HCT116 (cell line): ENCODE results near the gene HIGD2B. TPM values are rescaled to one million over a fixed set of nuclear protein-coding genes. Genes with fewer than 3 reads are reported as not detected.
A peak's percentile ranks its signal among the peaks of the same experiment; 100 is the strongest.

Experiments used
- ATAC-seq: fragments of 200-7000 bp; cut with Tn5 transposase; 2 replicates; pipeline ENCODE4 v1.9.1; 2020; ENCODE audit warnings: mild to moderate bottlenecking, moderate library complexity
- BruUV-seq: library from RNA; stranded (reverse); fragments of 400-500 nt; replicated peaks from 2 replicates; lab custom pipeline; 2021; lab: Mats Ljungman, UMichigan
- CTCF ChIA-PET: fragments of 300-600 bp; sonication (Branson Sonifier 250); formaldehyde crosslinking; loops from one replicate; lab custom pipeline; 2021; ENCODE audit warnings: antibody characterized with exemption; lab: Charles Lee
- POLR2A ChIA-PET: fragments of 300-600, 350-600 bp; sonication (Branson Sonifier 250); formaldehyde crosslinking; loops from one replicate; lab custom pipeline; 2021; ENCODE audit warnings: antibody characterized with exemption; lab: Charles Lee
- RAD21 ChIA-PET, 2 experiments: fragments of 300-600 bp; sonication (Branson Sonifier 250); formaldehyde crosslinking; loops; one replicate each; lab custom pipeline; 2023; ENCODE audit warnings: low total read pairs in 2 of 2; ENCODE audit not compliant: uncharacterized antibody in 2 of 2, unreplicated experiment in 2 of 2, low non-redundant PET in 1 of 2; lab: Charles Lee
- DNase-seq: peaks from one replicate; pipeline ENCODE4 v3.0.0-alpha.2; 2010; ENCODE audit warnings: low read depth, low spot score
- H2AFZ ChIP-seq: fragments of 200-600 bp; shearing (Covaris generic), sonication (generic); 2 replicates; pipeline ENCODE4 v1.6.1; 2017; ENCODE audit warnings: low read depth, mixed run types, mixed read lengths, antibody characterized with exemption, low read length; ENCODE audit not compliant: poor library complexity, severe bottlenecking
- H3K27ac ChIP-seq: 2 replicates; pipeline ENCODE4 v1.5.1; 2012; ENCODE audit warnings: low read depth, low read length
- H3K27me3 ChIP-seq: fragments of 200-600 bp; sonication (generic); 2 replicates; pipeline ENCODE4 v1.6.1; 2016; ENCODE audit warnings: mixed run types, low read length, mixed read lengths; ENCODE audit not compliant: insufficient read depth
- H3K36me3 ChIP-seq, 2 experiments: fragments of 200-500 bp in 1 of 2; fragments of 200-600 bp in 1 of 2; sonication (Bioruptor generic) in 1 of 2; sonication (generic) in 1 of 2; 2 replicates each; pipeline versions ENCODE4 v1.5.1 to v1.6.1; 2014 to 2016; ENCODE audit warnings: low read length in 2 of 2, inconsistent platforms in 1 of 2, mixed read lengths in 1 of 2, mixed run types in 1 of 2; ENCODE audit not compliant: insufficient read depth in 2 of 2, control insufficient read depth in 1 of 2
- H3K4me1 ChIP-seq, 2 experiments: fragments of 200-600 bp in 1 of 2; sonication (generic) in 1 of 2; 2 replicates each; pipeline versions ENCODE4 v1.5.1 to v1.6.1; 2012 to 2017; ENCODE audit warnings: low read length in 2 of 2, inconsistent platforms in 1 of 2, mild to moderate bottlenecking in 1 of 2, mixed read lengths in 1 of 2, mixed run types in 1 of 2, moderate library complexity in 1 of 2; ENCODE audit not compliant: insufficient read depth in 2 of 2, control insufficient read depth in 1 of 2
- H3K4me2 ChIP-seq: fragments of 200-600 bp; sonication (generic); 2 replicates; pipeline ENCODE4 v1.6.1; 2017; ENCODE audit warnings: mixed run types, low read length, mixed read lengths
- H3K4me3 ChIP-seq, 2 experiments: fragments of 200-600 bp in 1 of 2; sonication (generic) in 1 of 2; replicated peaks in 1 of 2; 2 replicates each; pipeline ENCODE4 v1.5.1; 2011 to 2016; ENCODE audit warnings: low read length in 2 of 2, control low read depth in 1 of 2, low read depth in 1 of 2, mild to moderate bottlenecking in 1 of 2, mixed read lengths in 1 of 2, mixed run types in 1 of 2
- H3K79me2 ChIP-seq: fragments of 200-600 bp; sonication (generic); 2 replicates; pipeline ENCODE4 v1.6.1; 2017; ENCODE audit warnings: mild to moderate bottlenecking, mixed run types, low read length, moderate library complexity, mixed read lengths; ENCODE audit not compliant: insufficient read depth
- H3K9ac ChIP-seq: fragments of 200-600 bp; sonication (generic); 2 replicates; pipeline ENCODE4 v1.6.1; 2016; ENCODE audit warnings: low read length, mixed read lengths
- H3K9me2 ChIP-seq: fragments of 200-600 bp; sonication (generic), shearing (Covaris generic); 2 replicates; pipeline ENCODE4 v1.6.1; 2017; ENCODE audit warnings: mixed run types, mild to moderate bottlenecking, moderate library complexity; ENCODE audit not compliant: insufficient read depth
- H3K9me3 ChIP-seq, 2 experiments: fragments of 200-500 bp in 1 of 2; fragments of 200-600 bp in 1 of 2; sonication (Bioruptor generic) in 1 of 2; sonication (generic) in 1 of 2; 2 replicates each; pipeline ENCODE4 v1.6.1; 2014 to 2017; ENCODE audit warnings: low read length in 2 of 2, mixed read lengths in 2 of 2, inconsistent platforms in 1 of 2, low read depth in 1 of 2, mild to moderate bottlenecking in 1 of 2, mixed run types in 1 of 2, moderate library complexity in 1 of 2; ENCODE audit not compliant: control insufficient read depth in 1 of 2, insufficient read depth in 1 of 2
- H4K20me1 ChIP-seq: fragments of 200-600 bp; sonication (generic), shearing (Covaris generic); 2 replicates; pipeline ENCODE4 v1.6.1; 2017; ENCODE audit warnings: mixed run types, mild to moderate bottlenecking, moderate library complexity; ENCODE audit not compliant: insufficient read depth
- ELF1 ChIP-seq: IDR thresholded peaks from 2 replicates; pipeline ENCODE4 v1.6.1; 2012; ENCODE audit warnings: low read depth, borderline replicate concordance
- EZH2phosphoT487 ChIP-seq: fragments of 200-600 bp; IDR thresholded peaks from 2 replicates; pipeline ENCODE4 v1.6.1; 2018; ENCODE audit warnings: antibody characterized with exemption, borderline replicate concordance
- MAX ChIP-seq: IDR thresholded peaks from 2 replicates; pipeline ENCODE4 v1.6.1; 2012
- RAD21 ChIP-seq: IDR thresholded peaks from 2 replicates; pipeline ENCODE4 v1.6.1; 2012; ENCODE audit warnings: low read depth, mild to moderate bottlenecking
- REST ChIP-seq: IDR thresholded peaks from 2 replicates; pipeline ENCODE4 v1.6.1; 2012; ENCODE audit warnings: low read depth
- SIN3A ChIP-seq: IDR thresholded peaks from 2 replicates; pipeline ENCODE4 v1.6.1; 2012; ENCODE audit warnings: low read depth
- YY1 ChIP-seq: IDR thresholded peaks from 2 replicates; pipeline ENCODE4 v1.6.1; 2011; ENCODE audit warnings: low read length, low read depth, moderate library complexity, mild to moderate bottlenecking; ENCODE audit not compliant: insufficient replicate concordance; ENCODE audit errors: extremely low read depth
- ZFX ChIP-seq: fragments of 450-650 bp; IDR thresholded peaks from 2 replicates; pipeline ENCODE4 v1.6.1; 2017
- intact Hi-C: fragments of 100-400 bp; cut with micrococcal nuclease; formaldehyde crosslinking; loops from 2 replicates; pipeline ENCODE4 v1.10.0; 2022
- total RNA-seq: library from RNA; stranded (reverse); gene quantifications from one replicate; pipeline ENCODE4 v1.2.1, GENCODE V29; 2021; ENCODE audit not compliant: unreplicated experiment

HIGD2B gene
- total RNA-seq, 1 experiment from 2014 or later = 0.27 TPM

- BruUV-seq = no TSS peak
- no peaks in the 10 kb centered on the region for H4K20me1 ChIP-seq
- no peaks in the 10 kb centered on the region for H3K27me3 ChIP-seq
- ATAC-seq = peak; percentile 46; the same call in 1 of the 2 replicates
- H3K9ac ChIP-seq = no peak overlapping the region
- H3K27ac ChIP-seq = no peak overlapping the region
- intact Hi-C loops = no loop called here
- no peak for DNase-seq
- H3K79me2 ChIP-seq = no peaks in the 10 kb centered on the region
- H3K4me1 ChIP-seq = peaks cover 0 to 7% of the 10 kb centered on the region in 2 experiments; a peak in 2 of 4 replicates
- H3K4me2 ChIP-seq = peak overlapping the region; percentile 28
- H2AFZ ChIP-seq = no peak overlapping the region
- H3K4me3 ChIP-seq = no peak overlapping the region
- no peaks in the 10 kb centered on the region for H3K9me2 ChIP-seq
- ChIA-PET POLR2A (no interaction called here), RAD21 (no interaction called here), CTCF (interaction anchor here (1.0 to 1.7 kb wide), 2 partner anchors 16 kb away, joined by 5 to 13 read pairs; no protein-coding TSS in a partner anchor)
- TF ChIP-seq REST (no peak), SIN3A (no peak), RAD21 (no peak), YY1 (no peak), MAX (no peak), ELF1 (no peak), ZFX (no peak), EZH2phosphoT487 (no peak)
- H3K36me3 ChIP-seq = no peaks in the 10 kb centered on the region
- no peaks in the 10 kb centered on the region for H3K9me3 ChIP-seq
Observed at GRCh38 chr15:72706266-72706665, 20.3 kb upstream of the HIGD2B start.
